ENCODE results near the gene CDK15. TPM values are rescaled to one million over a fixed set of nuclear protein-coding genes. Genes with fewer than 3 reads are reported as not detected.
"Not testable (repeated sequence)": the region's sequence is repeated elsewhere in the genome, so short reads cannot be mapped to it uniquely, and the experiment has no call there.

Gene CDK15
- not detected in 2 replicates for total RNA-seq

GRCh38 chr2:201806442-201807170, at the start of gene CDK15:
TSS of gene CDK15 (plus strand) at chr2:201806537. CDS start at chr2:201806665, 128 bp downstream.
- intact Hi-C loops (cut with micrococcal nuclease) = no loop called here

- intact Hi-C loops (cut with micrococcal nuclease) = no loop called here
Measured at GRCh38 chr2:201758234-201758633, 48.1 kb upstream of the CDK15 start.

- intact Hi-C loops (cut with micrococcal nuclease) = no loop called here
Measured at GRCh38 chr2:201758873-201759272, 47.5 kb upstream of the CDK15 start.

- intact Hi-C loops (cut with micrococcal nuclease) = no loop called here
Measured at GRCh38 chr2:201759567-201759966, 46.8 kb upstream of the CDK15 start.

GRCh38 chr2:201761101-201761500, 45.2 kb upstream of the CDK15 start:
- intact Hi-C loops (cut with micrococcal nuclease) = no loop called here

- intact Hi-C loops (cut with micrococcal nuclease) = not testable (repeated sequence)
Measured at GRCh38 chr2:201764469-201764868, 41.9 kb upstream of the CDK15 start.

- intact Hi-C loops (cut with micrococcal nuclease) = no loop called here
Measured at GRCh38 chr2:201765799-201766198, 40.5 kb upstream of the CDK15 start.

- intact Hi-C loops (cut with micrococcal nuclease) = no loop called here
Measured at GRCh38 chr2:201768918-201769317, 37.4 kb upstream of the CDK15 start.

- intact Hi-C loops (cut with micrococcal nuclease) = no loop called here
Measured at GRCh38 chr2:201769666-201770373, 36.5 kb upstream of the CDK15 start.

- intact Hi-C loops (cut with micrococcal nuclease) = no loop called here
Measured at GRCh38 chr2:201773990-201774389, 32.3 kb upstream of the CDK15 start.

GRCh38 chr2:201774546-201774945, 31.8 kb upstream of the CDK15 start:
- intact Hi-C loops (cut with micrococcal nuclease) = no loop called here

GRCh38 chr2:201775326-201775725, 31.0 kb upstream of the CDK15 start:
- intact Hi-C loops (cut with micrococcal nuclease) = no loop called here

- intact Hi-C loops (cut with micrococcal nuclease) = no loop called here
Measured at GRCh38 chr2:201777043-201777442, 29.3 kb upstream of the CDK15 start.

- intact Hi-C loops (cut with micrococcal nuclease) = no loop called here
Measured at GRCh38 chr2:201777869-201778268, 28.5 kb upstream of the CDK15 start.

- intact Hi-C loops (cut with micrococcal nuclease) = loop anchor here (2.0 to 5.0 kb wide), 7 partner anchors 517 to 1869 kb away; partner anchors contain the start of genes C2orf69, CFLAR, ORC2 and SGO2
Measured at GRCh38 chr2:201779901-201780673, 26.2 kb upstream of the CDK15 start.

- intact Hi-C loops (cut with micrococcal nuclease) = loop anchor here (1.0 to 5.0 kb wide), 22 partner anchors 139 to 1870 kb away; partner anchors contain the start of genes BMPR2, BZW1, C2orf69 and CFLAR
Measured at GRCh38 chr2:201780674-201781493, 25.5 kb upstream of the CDK15 start, which contains the start of gene ALS2. TSS of gene ALS2 (minus strand) at chr2:201780933. CDS start at chr2:201768885, 12,048 bp downstream.

GRCh38 chr2:201781557-201782051, 24.7 kb upstream of the CDK15 start:
- intact Hi-C loops (cut with micrococcal nuclease) = loop anchor here (1.0 to 5.0 kb wide), 22 partner anchors 139 to 1871 kb away; partner anchors contain the start of genes BMPR2, BZW1, C2orf69 and CFLAR

- intact Hi-C loops (cut with micrococcal nuclease) = loop anchor here (5.0 kb wide), 1 partner anchor 1257 kb away; the partner anchor contains the start of gene SGO2
Measured at GRCh38 chr2:201784563-201784962, 21.8 kb upstream of the CDK15 start.

GRCh38 chr2:201785135-201785534, 21.2 kb upstream of the CDK15 start:
- intact Hi-C loops (cut with micrococcal nuclease) = no loop called here

GRCh38 chr2:201786471-201786870, 19.9 kb upstream of the CDK15 start:
- intact Hi-C loops (cut with micrococcal nuclease) = no loop called here

All from T-helper 1 cell treated with Interleukin-12 subunit alpha and Interleukin-12 subunit beta and Interleukin-4 antibody, amounts not matched to agents 30 ng/mL and 1 ng/mL, for 36 hours (primary cell).